Peyer's patch (tissue), 4 donors: ENCODE results near the gene CDH10.

ENCODE experiments used
- CTCF ChIP-seq, 6 experiments: fragments of 450-650 bp in 4 of 6; fragments of 200-600 bp in 2 of 6; sonication (generic) in 1 of 6; IDR thresholded peaks; one replicate each; pipeline ENCODE4 v1.5.1; 2017 to 2019; ENCODE audit warnings: antibody characterized with exemption in 6 of 6, mild to moderate bottlenecking in 3 of 6, moderate library complexity in 1 of 6
- POLR2A ChIP-seq, 2 donors: fragments of 450-650 bp; IDR thresholded peaks; one replicate each; pipeline ENCODE4 v1.5.1; 2017; ENCODE audit warnings: antibody characterized with exemption in 2 of 2, mild to moderate bottlenecking in 2 of 2, moderate library complexity in 2 of 2

GRCh38 chr5:24444414-24444813 lies 200.4 kb downstream of the CDH10 start:
- TF ChIP-seq CTCF (IDR thresholded peaks at IDR 0.05) (no peak), POLR2A (IDR thresholded peaks at IDR 0.05) (no peak)
